DND-41 (cell line): ENCODE measurements around the gene COL15A1.

ENCODE experiments used
- CTCF ChIP-seq: IDR thresholded peaks from 2 replicates; pipeline ENCODE4 v1.5.1; 2012; ENCODE audit warnings: borderline replicate concordance, low read length, moderate library complexity, mild to moderate bottlenecking; ENCODE audit not compliant: poor library complexity, severe bottlenecking; ENCODE audit errors: extremely low read depth
- EZH2 ChIP-seq: IDR thresholded peaks from 3 replicates; pipeline ENCODE4 v1.6.1; 2012; ENCODE audit warnings: borderline replicate concordance, low read depth, mild to moderate bottlenecking, moderate library complexity, low read length, inconsistent platforms; ENCODE audit not compliant: severe bottlenecking

GRCh38 chr9:99030092-99030511 is 86.4 kb downstream of the COL15A1 start:
- TF ChIP-seq CTCF (no peak), EZH2 (no peak)
